GM19043 (cell line): ENCODE measurements around the gene PCDHGA4.
A peak's percentile ranks its signal among the peaks of the same experiment; 100 is the strongest.
"Not testable (repeated sequence)": the region's sequence is repeated elsewhere in the genome, so short reads cannot be mapped to it uniquely, and the experiment has no call there.

Source experiments
- ATAC-seq: cut with Tn5 transposase; IDR thresholded peaks from one replicate; pipeline ENCODE4 v1.9.1; 2021; ENCODE audit warnings: low read depth; ENCODE audit not compliant: unreplicated experiment

PCDHGA4 gene

DNA sequence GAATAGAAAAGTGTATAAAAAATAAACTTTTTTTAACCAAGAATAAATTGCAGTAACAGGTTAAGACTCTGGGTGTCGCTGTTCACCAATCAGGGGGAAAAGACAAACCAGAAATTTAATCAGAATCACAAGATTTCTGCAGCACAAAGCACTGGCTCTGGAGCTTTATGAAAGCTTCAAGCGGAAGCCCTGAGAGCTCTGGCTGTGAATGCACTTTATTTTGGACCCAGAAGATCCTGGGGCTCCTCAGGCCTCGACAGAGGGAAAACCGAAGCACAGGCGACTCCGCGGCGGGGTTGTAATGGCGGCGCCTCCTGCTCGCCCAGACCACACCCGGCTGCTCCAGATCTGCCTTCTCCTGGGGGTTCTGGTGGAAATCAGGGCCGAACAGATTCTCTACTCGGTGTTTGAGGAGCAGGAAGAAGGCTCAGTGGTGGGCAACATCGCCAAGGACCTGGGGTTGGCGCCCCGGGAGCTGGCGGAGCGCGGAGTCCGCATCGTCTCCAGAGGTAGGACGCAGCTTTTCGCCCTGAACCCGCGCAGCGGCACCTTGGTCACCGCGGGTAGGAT, at the start of gene PCDHGA4:
Gene PCDHGA4 (plus strand): TSS at position 122 of the 570 bp plus-strand sequence. CDS start 87 bp downstream, at position 209.
- no peak for ATAC-seq

DNA sequence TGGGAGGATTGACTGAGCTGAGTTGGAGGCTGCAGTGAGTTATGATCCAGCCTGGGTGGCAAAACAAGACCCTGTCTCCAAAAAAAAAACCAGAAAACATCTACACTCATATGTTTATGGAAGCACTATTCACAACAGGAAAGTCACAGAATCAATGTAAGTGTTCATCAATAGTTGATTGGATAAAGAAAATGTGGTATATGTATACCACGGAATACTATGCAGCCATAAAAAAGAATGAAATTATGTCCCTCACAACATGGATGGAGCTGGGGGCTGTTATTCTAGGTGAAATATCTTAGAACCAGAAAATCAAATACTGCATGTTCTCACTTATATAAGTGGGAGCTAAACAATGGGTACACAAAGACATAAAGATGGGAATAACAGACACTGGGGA, 48.2 kb upstream of the PCDHGA4 start:
- no peak for ATAC-seq

DNA sequence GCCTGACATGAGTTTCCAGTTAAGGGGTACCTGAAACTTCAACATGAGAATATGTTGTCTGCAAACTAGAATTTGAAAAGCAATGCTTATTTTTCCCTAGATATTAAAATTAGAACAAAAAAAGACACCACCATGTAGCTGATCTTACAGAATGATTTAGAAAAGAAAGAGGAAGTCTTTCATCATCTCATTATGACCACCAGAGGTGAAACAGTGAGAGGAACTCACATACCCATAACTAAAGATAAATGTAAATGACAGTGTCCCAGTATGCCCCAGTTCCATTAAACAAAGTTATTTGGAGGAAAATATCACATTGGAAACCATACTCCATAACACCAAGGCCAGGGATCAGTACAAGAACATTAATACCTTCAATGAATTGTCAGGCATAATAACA, 41.1 kb upstream of the PCDHGA4 start:
- ATAC-seq: no peak

DNA sequence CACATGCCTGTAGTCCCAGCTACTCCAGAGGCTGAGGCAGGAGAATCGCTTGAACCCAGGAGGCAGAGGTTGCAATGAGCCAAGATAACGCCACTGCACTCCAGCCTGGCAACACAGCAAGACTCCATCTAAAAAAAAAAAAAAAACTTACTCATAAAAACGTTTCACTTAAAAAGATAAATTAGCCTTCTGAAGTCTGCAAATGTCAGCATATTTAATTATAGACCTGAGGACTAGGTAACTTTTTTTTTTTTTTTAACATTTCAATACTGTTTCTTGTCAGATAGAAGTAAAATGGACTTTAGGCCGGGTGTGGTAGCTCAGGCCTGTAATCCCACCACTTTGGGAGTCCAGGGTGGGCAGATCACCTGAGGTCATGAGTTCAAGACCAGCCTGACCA, 37.9 kb upstream of the PCDHGA4 start:
- not testable (repeated sequence) for ATAC-seq

DNA sequence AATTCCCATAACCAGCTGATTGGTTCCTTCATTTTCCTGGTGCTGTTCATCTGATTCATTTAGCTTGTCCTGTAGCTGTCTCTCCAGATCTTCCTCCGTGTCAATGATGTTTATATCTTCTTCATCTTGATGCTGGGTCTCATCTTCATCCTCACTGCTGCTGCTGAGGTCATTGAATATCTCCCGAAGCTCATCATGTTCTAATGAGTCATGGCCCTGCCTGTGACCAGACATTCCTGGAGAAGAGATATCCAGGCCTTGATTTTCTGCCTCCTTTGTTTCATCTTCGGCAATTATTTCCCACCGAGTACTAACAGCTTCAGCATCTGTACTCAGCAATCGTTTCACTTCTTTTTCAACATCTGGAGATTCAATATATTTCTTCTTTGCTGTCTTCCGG, 35.6 kb upstream of the PCDHGA4 start:
- no peak for ATAC-seq

DNA sequence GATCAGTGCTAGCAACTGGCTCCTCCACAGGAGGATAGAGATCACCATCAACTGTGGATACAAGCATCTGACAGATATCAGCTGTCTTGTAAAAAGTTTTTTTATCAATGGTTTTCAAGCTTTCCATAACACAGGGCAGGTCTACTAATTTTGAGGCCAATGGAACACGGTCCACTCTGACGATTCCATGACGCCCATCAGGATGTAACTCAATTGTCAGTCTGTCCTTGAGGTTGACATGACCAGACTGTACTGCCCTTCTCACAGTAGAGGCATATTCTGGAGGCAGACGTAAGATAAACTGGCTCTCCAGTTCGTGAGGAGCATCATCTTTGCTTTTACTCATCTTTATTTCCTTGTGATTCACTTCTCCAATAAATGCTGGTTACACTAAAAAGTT, 35.1 kb upstream of the PCDHGA4 start:
- ATAC-seq: no peak

DNA sequence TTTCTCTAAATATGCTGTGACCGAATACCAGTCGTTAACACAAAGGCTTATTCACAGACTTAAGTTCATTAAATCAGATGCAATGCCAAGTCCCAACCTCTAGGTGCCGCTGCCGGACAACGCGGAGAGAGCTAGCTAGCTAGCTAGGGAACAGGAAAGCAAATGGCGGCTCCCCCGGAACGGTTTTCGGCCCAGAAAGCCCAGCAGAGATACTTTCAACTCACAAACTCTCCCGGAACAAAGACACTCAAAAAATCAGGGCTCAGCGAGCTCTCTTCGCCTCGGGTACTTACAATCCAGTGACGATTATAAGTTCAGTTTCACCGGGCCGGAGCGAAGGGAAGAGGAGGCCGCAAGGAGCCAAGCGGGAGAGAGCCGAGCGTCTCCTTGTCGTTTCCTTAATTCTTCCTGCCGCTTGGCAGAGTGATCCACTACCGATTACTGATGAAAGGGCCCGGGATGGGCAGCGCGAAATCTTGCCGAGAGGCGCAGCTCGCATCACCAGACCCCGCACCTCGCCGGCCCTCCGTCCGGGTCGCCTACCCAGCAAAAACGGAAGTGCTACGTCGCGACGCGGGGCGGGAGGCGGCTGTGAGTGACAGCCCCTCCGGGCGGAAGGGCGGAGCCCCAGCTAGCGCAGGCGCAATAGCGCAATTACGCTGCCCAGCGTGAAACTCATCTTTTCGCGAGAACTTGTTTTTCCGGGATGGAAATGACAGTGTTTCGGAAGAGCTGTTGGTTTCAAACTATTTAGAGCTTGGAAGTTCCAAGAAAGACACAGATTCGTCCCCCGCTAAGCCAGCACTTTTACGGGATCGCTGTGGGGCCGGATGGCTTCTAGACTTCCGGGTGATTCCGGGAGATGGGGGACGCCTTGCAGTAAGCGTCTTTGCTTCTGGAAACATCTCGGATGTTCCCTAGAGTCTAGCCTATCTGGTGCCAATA, 34.3 kb upstream of the PCDHGA4 start, which contains the start of gene TAF7:
Gene TAF7 (minus strand): TSS at position 560 of the 945 bp plus-strand sequence. CDS start 740 bp downstream, outside the sequence.
- peak; percentile 89 for ATAC-seq

DNA sequence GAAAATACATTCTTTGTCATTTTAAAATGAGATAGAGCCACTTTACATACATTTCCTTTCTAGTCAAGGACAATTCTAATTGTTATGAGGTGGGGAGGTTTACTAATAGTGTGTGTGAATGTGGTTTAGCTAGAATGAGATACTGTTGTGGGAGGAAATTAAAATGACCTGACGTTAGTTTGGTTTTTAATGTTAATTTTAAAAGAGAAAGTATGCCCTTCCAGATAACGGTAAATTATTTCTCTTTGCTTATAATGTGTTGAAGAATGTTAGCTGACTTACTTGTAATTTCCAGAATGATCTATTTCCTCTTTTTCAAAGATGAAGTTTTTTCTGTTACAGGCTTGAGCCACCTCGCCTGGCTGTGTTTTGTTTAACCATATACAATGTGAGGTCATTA, 32.6 kb upstream of the PCDHGA4 start:
- ATAC-seq: no peak

DNA sequence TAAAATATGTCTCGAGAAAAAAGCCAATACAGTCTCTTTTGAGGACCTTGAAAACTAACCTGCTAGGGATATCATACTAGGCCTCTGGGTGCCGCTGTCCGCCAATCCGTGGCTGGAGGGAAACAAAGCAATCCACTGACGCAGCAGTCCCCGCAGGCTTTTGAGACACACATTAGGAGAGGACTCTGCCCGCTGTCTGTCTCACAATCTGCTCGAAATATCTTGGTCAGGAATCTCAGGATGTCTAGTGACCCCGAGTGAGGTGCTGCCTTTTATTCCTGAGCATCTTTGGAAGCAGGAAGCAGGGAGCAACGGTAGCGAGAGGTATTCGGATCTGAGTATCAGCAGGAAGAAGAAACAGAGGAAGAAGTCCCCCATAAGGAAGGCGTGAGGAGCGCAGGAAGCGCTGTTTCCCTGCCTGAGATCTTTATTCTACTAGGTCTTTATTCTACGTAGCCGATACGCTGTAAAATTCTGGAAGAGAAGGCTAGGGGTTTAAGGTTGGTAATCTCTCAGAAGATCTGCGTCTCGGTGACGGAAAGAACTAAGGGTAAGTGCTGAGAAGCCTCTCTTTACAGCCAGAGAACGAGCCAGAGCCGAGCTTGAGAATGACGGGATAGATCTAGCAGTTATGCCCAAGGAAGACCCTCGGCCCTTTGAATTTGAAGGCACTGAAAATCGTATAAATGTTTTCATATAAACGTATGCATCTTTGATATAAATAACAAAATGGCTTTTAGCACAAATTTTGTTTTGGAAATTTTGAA, 28.6 kb upstream of the PCDHGA4 start:
- peak; percentile 91 for ATAC-seq

DNA sequence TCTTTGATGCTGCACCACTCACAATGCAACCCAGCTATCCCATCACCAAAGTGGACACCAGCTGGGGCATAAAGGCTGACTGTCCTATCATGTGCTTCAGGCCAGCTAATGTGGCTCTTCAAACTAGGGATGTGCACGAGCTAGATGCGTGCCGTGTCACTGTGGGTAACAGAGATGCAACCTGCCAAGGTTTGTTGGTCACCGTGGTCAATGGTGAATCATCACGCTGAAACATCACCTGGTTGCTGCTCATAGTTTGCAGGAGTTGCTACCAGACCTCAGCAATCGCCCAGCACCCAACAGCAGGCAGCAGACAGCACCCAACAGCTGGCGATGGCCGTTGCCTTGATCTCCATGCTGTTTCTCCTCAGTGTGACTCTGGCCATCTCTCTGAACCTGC, 26.6 kb upstream of the PCDHGA4 start:
- no peak for ATAC-seq

DNA sequence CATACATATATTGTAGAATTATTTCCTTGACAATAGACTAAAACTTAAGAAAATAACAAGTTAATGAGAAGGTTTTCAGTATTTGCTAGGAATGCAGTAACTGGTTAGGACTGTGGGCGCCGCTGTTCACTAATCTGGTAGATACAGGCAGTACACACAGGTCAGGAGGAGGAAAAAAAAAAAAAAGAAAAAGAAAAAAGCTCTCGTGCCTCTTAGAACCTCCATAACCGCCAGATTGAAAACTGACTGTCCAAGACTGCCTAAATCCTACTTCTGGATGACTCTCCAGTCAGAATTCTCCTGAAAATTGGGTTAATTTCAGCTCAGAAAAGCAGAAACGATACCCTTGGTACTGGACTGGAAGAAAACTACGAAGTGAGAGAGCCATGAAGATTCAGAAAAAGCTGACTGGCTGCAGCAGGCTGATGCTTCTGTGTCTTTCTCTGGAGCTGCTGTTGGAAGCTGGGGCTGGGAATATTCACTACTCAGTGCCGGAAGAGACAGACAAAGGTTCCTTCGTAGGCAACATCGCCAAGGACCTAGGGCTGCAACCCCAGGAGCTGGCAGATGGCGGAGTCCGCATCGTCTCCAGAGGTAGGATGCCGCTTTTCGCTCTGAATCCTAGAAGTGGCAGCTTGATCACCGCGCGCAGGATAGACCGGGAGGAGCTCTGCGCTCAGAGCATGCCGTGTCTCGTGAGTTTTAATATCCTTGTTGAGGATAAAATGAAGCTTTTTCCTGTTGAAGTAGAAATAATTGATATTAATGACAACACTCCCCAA, 24.3 kb upstream of the PCDHGA4 start, which contains the start of gene PCDHGA1:
Gene PCDHGA1 (plus strand): TSS at position 216 of the 782 bp plus-strand sequence.
- no peak for ATAC-seq

DNA sequence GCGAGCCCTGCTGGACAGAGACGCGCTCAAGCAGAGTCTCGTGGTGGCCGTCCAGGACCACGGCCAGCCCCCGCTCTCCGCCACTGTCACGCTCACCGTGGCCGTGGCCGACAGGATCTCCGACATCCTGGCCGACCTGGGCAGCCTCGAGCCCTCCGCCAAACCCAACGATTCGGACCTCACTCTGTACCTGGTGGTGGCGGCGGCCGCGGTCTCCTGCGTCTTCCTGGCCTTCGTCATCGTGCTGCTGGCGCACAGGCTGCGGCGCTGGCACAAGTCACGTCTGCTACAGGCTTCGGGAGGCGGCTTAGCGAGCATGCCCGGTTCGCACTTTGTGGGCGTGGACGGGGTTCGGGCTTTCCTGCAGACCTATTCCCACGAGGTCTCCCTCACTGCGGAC, 22.2 kb upstream of the PCDHGA4 start:
- ATAC-seq: not testable (repeated sequence)

DNA sequence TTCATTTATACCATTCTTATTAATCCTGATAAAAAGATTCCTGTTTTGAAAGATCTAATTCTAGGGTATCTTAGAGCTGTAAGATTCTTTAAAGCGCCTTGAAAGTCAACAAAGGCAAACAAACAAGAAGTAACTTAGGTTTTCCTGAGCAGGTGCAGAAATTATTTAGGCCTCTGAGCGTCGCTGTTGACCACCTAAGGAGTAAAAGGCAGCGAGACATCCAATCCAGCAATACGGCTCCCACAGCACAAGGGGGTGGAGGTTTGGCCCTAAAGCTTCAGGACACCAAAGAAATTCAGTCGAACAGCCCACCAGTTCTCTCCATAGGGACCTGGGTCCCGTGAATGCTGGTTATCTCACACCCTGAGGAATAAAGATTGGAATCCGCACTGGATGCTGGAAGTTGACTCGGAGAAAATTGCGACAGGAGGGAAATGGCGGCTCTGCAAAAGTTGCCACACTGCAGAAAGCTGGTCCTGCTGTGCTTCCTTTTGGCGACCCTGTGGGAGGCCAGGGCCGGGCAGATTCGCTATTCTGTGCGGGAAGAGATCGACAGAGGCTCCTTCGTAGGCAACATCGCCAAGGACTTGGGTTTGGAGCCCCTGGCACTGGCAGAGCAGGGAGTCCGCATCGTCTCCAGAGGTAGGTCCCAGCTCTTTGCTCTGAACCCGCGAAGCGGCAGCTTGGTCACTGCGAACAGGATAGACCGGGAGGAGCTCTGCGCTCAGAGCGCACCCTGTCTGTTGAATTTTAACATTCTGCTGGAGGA, 16.1 kb upstream of the PCDHGA4 start, which contains the start of gene PCDHGA2:
Gene PCDHGA2 (plus strand): TSS at position 223 of the 769 bp plus-strand sequence.
- ATAC-seq: no peak

DNA sequence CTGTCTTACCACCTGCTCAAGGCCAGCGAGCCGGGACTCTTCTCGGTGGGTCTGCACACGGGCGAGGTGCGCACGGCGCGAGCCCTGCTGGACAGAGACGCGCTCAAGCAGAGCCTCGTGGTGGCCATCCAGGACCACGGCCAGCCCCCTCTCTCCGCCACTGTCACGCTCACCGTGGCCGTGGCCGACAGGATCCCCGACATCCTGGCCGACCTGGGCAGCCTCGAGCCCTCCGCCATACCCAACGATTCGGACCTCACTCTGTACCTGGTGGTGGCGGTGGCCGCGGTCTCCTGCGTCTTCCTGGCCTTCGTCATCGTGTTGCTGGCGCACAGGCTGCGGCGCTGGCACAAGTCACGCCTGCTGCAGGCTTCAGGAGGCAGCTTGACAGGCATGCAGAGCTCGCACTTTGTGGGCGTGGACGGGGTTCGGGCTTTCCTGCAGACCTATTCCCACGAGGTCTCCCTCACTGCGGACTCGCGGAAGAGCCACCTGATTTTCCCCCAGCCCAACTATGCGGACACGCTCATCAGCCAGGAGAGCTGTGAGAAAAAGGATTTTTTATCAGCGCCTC, 14.0 kb upstream of the PCDHGA4 start:
- not testable (repeated sequence) for ATAC-seq

DNA sequence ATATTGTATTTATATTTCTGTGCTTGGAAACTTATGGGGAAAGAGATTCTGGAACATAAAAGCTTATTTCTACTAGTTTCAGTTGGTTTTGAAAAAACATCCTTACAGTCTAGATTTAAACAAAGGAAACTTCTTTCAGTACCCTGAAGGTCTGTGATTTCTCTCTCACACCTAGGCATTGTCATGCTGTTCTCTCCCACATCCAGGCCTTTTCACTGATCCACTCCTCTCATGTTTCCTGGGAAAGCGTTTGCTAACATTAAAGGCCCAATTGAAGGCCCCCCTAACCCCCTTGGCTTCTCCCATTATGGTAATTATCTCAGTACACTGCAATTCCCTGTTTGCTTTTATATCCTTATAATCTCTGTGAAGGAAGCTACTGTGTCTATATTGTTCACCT, 12.0 kb upstream of the PCDHGA4 start:
- ATAC-seq: no peak

DNA sequence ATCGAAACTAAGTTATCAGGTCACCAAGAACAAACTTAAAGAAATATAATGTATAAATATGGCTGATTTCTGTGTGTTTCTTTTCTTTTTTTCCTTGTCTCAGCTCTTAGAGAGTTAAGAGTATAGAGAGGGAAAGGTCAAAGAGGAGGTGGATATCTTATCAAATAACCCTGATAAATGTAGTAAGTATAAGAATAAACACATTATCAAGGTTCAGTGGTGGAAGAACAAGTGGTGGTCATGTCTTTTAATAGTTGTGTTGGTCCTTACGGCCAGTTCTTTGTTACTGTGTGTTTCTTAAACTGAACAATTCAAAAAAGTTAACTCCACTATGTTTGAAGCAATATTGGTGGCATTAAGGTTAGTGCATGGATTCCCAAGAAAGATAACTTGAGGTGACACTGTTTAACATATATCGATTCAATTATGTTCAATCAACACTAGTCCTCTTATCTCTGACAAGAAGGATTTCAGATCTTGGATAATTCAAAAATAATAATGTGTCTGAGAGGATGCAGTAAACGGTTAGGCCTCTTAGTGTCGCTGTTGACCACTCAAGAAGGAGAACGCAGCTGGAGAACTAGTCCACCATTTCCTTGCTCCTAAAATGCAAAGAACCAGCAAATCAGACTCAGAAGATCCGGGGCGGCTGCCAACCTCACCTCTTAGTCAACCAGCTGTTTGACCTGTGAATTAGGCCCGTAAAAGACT, 11.4 kb upstream of the PCDHGA4 start, which contains the start of gene PCDHGA3:
Gene PCDHGA3 (plus strand): TSS at position 588 of the 711 bp plus-strand sequence. CDS start 205 bp downstream, outside the sequence.
- ATAC-seq: no peak

DNA sequence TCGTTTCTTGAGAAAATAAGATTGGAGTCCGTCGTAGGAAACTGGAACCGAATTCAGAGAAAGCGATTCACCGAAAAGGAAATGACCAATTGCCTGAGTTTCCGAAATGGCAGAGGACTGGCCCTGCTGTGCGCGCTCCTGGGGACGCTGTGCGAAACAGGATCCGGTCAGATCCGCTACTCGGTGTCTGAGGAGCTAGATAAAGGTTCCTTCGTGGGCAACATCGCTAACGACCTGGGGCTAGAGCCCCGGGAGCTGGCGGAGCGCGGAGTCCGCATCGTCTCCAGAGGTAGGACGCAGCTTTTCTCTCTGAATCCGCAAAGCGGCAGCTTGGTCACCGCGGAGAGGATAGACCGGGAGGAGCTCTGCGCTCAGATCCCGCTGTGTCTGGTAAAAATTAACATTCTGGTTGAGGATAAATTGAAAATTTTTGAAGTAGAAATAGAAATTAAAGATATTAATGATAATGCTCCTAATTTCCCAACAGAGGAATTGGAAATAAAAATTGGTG, 10.8 kb upstream of the PCDHGA4 start:
- no peak for ATAC-seq

DNA sequence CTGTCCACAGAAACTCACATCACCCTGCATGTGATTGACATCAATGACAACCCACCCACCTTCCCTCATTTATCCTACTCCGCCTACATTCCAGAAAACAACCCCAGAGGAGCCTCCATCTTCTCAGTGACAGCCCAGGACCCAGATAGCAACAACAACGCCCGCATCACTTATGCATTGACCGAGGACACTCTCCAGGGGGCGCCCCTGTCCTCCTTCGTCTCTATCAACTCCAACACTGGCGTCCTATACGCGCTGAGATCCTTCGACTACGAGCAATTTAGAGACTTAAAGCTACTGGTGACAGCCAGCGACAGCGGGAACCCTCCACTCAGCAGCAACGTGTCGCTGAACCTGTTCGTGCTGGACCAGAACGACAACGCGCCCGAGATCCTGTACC, 9.5 kb upstream of the PCDHGA4 start:
- no peak for ATAC-seq
